Osteoblast (primary cell): ENCODE results near the gene RHEBL1. TPM values are rescaled to one million over a fixed set of nuclear protein-coding genes. Genes with fewer than 3 reads are reported as not detected.
A peak's percentile ranks its signal among the peaks of the same experiment; 100 is the strongest.

Experiments used
- DNase-seq: peaks from one replicate; pipeline ENCODE4 v3.0.0; 2011; ENCODE audit warnings: low spot score, mixed read lengths; ENCODE audit not compliant: insufficient read length; ENCODE audit errors: missing footprints
- H2AFZ ChIP-seq: 2 replicates; pipeline ENCODE4 v1.6.0; 2011; ENCODE audit warnings: mild to moderate bottlenecking, low read length
- H3K27ac ChIP-seq: 2 replicates; pipeline ENCODE4 v1.5.1; 2011; ENCODE audit warnings: mild to moderate bottlenecking, low read depth, low read length, moderate library complexity
- H3K27me3 ChIP-seq: 2 replicates; pipeline ENCODE4 v1.6.0; 2012; ENCODE audit warnings: mild to moderate bottlenecking, control low read depth, inconsistent platforms, low read length, moderate library complexity; ENCODE audit not compliant: insufficient read depth
- H3K36me3 ChIP-seq: 2 replicates; pipeline ENCODE4 v1.5.1; 2011; ENCODE audit warnings: mild to moderate bottlenecking, low read length, control low read depth, moderate library complexity; ENCODE audit not compliant: insufficient read depth
- H3K4me1 ChIP-seq: 2 replicates; pipeline ENCODE4 v1.5.1; 2011; ENCODE audit warnings: mild to moderate bottlenecking, low read length, control low read depth, moderate library complexity; ENCODE audit not compliant: insufficient read depth
- H3K4me2 ChIP-seq: 2 replicates; pipeline ENCODE4 v1.6.0; 2011; ENCODE audit warnings: mild to moderate bottlenecking, low read length; ENCODE audit not compliant: insufficient read depth
- H3K4me3 ChIP-seq: fragments of 200-600 bp; sonication (generic); 3 replicates; pipeline ENCODE4 v1.5.1; 2012; ENCODE audit warnings: mild to moderate bottlenecking, low read length, inconsistent platforms; ENCODE audit not compliant: insufficient read depth
- H3K79me2 ChIP-seq: 2 replicates; pipeline ENCODE4 v1.6.0; 2012; ENCODE audit warnings: mild to moderate bottlenecking, low read length, control low read depth, inconsistent platforms; ENCODE audit not compliant: insufficient read depth
- H3K9me3 ChIP-seq: 2 replicates; pipeline ENCODE4 v1.5.1; 2011; ENCODE audit warnings: low read depth, low read length, control low read depth
- H4K20me1 ChIP-seq: 2 replicates; pipeline ENCODE4 v1.6.0; 2012; ENCODE audit warnings: mild to moderate bottlenecking, low read length, control low read depth; ENCODE audit not compliant: insufficient read depth
- total RNA-seq: library from RNA; depleted of rRNA; stranded (reverse); fragments of >200 nt; gene quantifications from 2 replicates; pipeline ENCODE4 v1.2.3, GENCODE V29; 2012
- TF ChIP-seq, protein P1 (sequence below): IDR thresholded peaks from 2 replicates; pipeline ENCODE4 v1.5.1; 2011; ENCODE audit warnings: mild to moderate bottlenecking, low read depth, low read length, moderate library complexity; ENCODE audit errors: extremely low read depth

Gene RHEBL1
- total RNA-seq, 1 donor = 0.72 TPM

- H3K79me2 ChIP-seq = no peaks in the 10 kb centered on the region
- peaks cover 2% of the 10 kb centered on the region for H4K20me1 ChIP-seq
- no peak overlapping the region for H3K4me3 ChIP-seq
- H3K27me3 ChIP-seq = peaks cover 37% of the 10 kb centered on the region
- peaks cover 9% of the 10 kb centered on the region for H3K4me1 ChIP-seq
- peak; percentile 69 for DNase-seq
- TF ChIP-seq, protein P1, sequence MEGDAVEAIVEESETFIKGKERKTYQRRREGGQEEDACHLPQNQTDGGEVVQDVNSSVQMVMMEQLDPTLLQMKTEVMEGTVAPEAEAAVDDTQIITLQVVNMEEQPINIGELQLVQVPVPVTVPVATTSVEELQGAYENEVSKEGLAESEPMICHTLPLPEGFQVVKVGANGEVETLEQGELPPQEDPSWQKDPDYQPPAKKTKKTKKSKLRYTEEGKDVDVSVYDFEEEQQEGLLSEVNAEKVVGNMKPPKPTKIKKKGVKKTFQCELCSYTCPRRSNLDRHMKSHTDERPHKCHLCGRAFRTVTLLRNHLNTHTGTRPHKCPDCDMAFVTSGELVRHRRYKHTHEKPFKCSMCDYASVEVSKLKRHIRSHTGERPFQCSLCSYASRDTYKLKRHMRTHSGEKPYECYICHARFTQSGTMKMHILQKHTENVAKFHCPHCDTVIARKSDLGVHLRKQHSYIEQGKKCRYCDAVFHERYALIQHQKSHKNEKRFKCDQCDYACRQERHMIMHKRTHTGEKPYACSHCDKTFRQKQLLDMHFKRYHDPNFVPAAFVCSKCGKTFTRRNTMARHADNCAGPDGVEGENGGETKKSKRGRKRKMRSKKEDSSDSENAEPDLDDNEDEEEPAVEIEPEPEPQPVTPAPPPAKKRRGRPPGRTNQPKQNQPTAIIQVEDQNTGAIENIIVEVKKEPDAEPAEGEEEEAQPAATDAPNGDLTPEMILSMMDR = no peak
- H3K9me3 ChIP-seq = no peaks in the 10 kb centered on the region
- H3K27ac ChIP-seq = no peak overlapping the region
- no peak overlapping the region for H3K4me2 ChIP-seq
- no peak overlapping the region for H2AFZ ChIP-seq
- peaks cover 27% of the 10 kb centered on the region for H3K36me3 ChIP-seq
These were observed 25.2 kb upstream of the RHEBL1 start for GRCh38 chr12:49094975-49095365.

DNA sequence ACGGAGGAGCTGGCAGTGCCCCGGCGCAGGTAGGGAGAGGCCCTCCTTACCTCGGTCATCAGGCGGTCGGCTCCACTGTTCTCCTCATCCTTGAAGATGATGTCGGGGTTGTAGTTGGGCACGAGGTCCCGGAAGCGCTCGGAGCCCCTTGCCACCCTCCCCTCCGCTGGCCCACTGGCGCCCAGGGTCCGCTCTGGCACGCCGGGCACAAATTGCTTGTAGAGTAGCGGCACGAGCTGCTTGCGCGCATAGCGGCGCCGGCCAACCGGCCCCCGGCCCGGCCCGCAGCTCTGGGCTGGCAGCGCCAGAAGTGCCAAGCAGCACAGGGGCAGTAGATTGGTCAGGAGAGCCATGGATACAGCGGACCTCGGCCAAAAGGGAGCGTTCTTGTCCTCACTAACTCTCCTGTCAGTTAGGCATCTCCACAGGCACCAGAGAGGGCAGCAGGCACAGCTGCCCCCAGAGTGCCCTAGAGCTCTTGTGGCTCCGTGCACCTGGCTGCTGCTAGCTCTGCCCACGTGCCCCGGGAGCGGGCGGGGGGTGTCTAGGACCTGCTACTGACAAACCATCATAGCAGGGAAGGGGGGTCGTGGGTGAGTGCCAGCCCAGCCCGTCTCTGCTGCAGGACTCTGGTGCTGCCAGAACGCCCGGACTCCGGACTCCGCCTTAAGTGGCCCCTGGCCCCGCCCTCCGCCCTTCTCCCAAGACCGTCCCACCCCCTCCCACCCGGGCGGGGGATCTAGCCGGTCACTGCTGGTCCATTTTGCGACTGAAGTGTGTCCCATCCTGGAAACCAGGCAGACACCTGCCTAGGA, 24.6 kb upstream of the RHEBL1 start, which contains the start of gene DHH:
TSS of gene DHH (minus strand) at position 642 of the 815 bp plus-strand sequence. CDS start at position 353, 289 bp downstream.
- peaks cover 25% of the 10 kb centered on the region for H3K36me3 ChIP-seq
- H2AFZ ChIP-seq = no peak within 1 kb of the TSS
- peaks cover 43% of the 10 kb centered on the region for H3K27me3 ChIP-seq
- peaks cover 11% of the 10 kb centered on the region for H3K4me1 ChIP-seq
- peak within 1 kb of the TSS; percentile 59 for H3K4me2 ChIP-seq
- H3K27ac ChIP-seq = no peak within 1 kb of the TSS
- H3K79me2 ChIP-seq = no peaks in the 10 kb centered on the region
- H3K4me3 ChIP-seq = peak within 1 kb of the TSS; percentile 51
- H4K20me1 ChIP-seq = peaks cover 2% of the 10 kb centered on the region
- peak; percentile 82 for DNase-seq
- TF ChIP-seq, protein P1 = no peak
- H3K9me3 ChIP-seq = no peaks in the 10 kb centered on the region

DNA sequence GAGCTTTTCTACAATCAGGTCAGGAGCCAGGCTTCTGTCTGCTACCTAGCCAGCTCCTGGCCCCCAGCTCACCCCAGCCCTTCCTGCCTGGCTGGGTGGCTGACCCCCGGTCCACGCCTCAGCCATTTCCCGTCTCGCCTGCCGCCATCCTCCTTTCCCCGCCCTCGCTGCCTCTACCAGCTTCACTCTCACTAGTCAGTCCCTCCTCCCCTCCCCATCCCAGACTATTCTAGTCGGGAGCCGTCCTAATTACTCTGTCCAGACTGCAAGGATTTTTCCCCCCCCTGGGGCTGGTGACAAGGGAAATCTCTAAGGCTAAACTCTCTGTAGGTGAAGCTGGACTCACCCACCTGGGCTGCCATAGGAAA, 24.0 kb upstream of the RHEBL1 start:
- H2AFZ ChIP-seq = no peak overlapping the region
- peak overlapping the region; percentile 22 for H3K4me3 ChIP-seq
- peaks cover 2% of the 10 kb centered on the region for H4K20me1 ChIP-seq
- DNase-seq = peak; percentile 85
- TF ChIP-seq, protein P1 = no peak
- H3K9me3 ChIP-seq = no peaks in the 10 kb centered on the region
- H3K4me2 ChIP-seq = peak overlapping the region; percentile 59
- peaks cover 11% of the 10 kb centered on the region for H3K4me1 ChIP-seq
- no peaks in the 10 kb centered on the region for H3K79me2 ChIP-seq
- H3K36me3 ChIP-seq = peaks cover 23% of the 10 kb centered on the region
- peaks cover 49% of the 10 kb centered on the region for H3K27me3 ChIP-seq
- H3K27ac ChIP-seq = no peak overlapping the region

DNA sequence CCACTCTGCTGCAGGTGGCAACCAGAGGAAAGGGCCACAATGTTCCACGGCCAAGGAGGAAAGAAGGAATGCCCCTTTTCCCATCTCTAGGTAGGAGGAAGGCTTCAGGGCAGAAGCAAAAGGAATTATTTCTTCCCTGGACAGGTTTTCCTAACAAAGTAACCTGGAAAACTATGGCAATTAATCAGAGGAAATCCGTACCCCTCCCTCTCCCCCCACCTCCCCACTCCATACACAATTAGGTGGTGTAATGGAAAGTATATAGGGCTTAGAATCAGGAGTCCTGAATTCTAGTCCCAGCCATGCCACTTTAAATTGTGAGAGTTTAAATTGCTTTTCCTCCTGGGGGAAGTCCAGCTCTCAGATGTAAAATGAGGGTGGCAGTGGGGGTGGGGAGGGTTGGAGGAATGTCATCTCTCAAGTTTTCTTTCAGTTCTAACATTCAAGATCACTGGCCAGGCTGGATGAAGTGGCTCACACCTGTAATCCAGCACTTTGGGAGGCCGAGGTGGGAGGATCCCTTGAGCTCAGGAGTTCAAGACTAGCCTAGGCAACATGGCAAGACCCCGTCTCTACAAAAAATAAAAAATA, 23.1 kb upstream of the RHEBL1 start:
- peak overlapping the region; percentile 72 for H3K4me2 ChIP-seq
- H3K27me3 ChIP-seq = peaks cover 53% of the 10 kb centered on the region

More for the DNA sequence above, 23.1 kb upstream of the RHEBL1 start:
- H3K9me3 ChIP-seq = no peaks in the 10 kb centered on the region
- H3K27ac ChIP-seq = no peak overlapping the region
- H2AFZ ChIP-seq = no peak overlapping the region
- DNase-seq = peak; percentile 55
- H4K20me1 ChIP-seq = peaks cover 2% of the 10 kb centered on the region
- H3K4me3 ChIP-seq = no peak overlapping the region
- peaks cover 11% of the 10 kb centered on the region for H3K4me1 ChIP-seq
- H3K36me3 ChIP-seq = peaks cover 15% of the 10 kb centered on the region
- no peaks in the 10 kb centered on the region for H3K79me2 ChIP-seq
- TF ChIP-seq, protein P1 = no peak
